ENCODE measurements around the gene TBC1D16.

The TBC1D16 gene

GRCh38 chr17:79925242-79925957 is 110.3 kb downstream of the TBC1D16 start:
- no peak for DNase-seq (ENCODE audit: low read depth)

- DNase-seq (ENCODE audit: low read depth) = no peak
Observed at GRCh38 chr17:79924639-79924976, 111.1 kb downstream of the TBC1D16 start.

- DNase-seq (ENCODE audit: low read depth) = peak; percentile 26
Observed at GRCh38 chr17:79923974-79924638, 111.6 kb downstream of the TBC1D16 start.

GRCh38 chr17:79922798-79923197 is 112.9 kb downstream of the TBC1D16 start:
- DNase-seq (ENCODE audit: low read depth) = no peak

GRCh38 chr17:79922116-79922601 is 113.5 kb downstream of the TBC1D16 start:
- DNase-seq (ENCODE audit: low read depth) = no peak

GRCh38 chr17:79921411-79922115 is 114.1 kb downstream of the TBC1D16 start:
- DNase-seq (ENCODE audit: low read depth) = no peak

- DNase-seq (ENCODE audit: low read depth) = no peak
Observed at GRCh38 chr17:79920751-79921410, 114.8 kb downstream of the TBC1D16 start.

GRCh38 chr17:79919862-79920720 is 115.6 kb downstream of the TBC1D16 start:
- no peak for DNase-seq (ENCODE audit: low read depth)

- no peak for DNase-seq (ENCODE audit: low read depth)
Observed at GRCh38 chr17:79919164-79919585, 116.5 kb downstream of the TBC1D16 start.

- DNase-seq (ENCODE audit: low read depth) = no peak
Observed at GRCh38 chr17:79918581-79919163, 117.0 kb downstream of the TBC1D16 start.

GRCh38 chr17:79917902-79918484 is 117.7 kb downstream of the TBC1D16 start:
- no peak for DNase-seq (ENCODE audit: low read depth)

GRCh38 chr17:79916991-79917901 is 118.4 kb downstream of the TBC1D16 start:
- no peak for DNase-seq (ENCODE audit: low read depth)

GRCh38 chr17:79916506-79916905 is 119.2 kb downstream of the TBC1D16 start:
- no peak for DNase-seq (ENCODE audit: low read depth)

GRCh38 chr17:79915850-79916430 is 119.7 kb downstream of the TBC1D16 start:
- no peak for DNase-seq (ENCODE audit: low read depth)

GRCh38 chr17:79914813-79915740 is 120.6 kb downstream of the TBC1D16 start:
- no peak for DNase-seq (ENCODE audit: low read depth)

- DNase-seq (ENCODE audit: low read depth) = no peak
Observed at GRCh38 chr17:79913896-79914812, 121.5 kb downstream of the TBC1D16 start.

GRCh38 chr17:79913451-79913850 is 122.2 kb downstream of the TBC1D16 start:
- no peak for DNase-seq (ENCODE audit: low read depth)
